DMS 273 (cell line): ENCODE data around the gene TXNRD1.
A peak's percentile ranks its signal among the peaks of the same experiment; 100 is the strongest.
"Not testable (repeated sequence)": the region's sequence is repeated elsewhere in the genome, so short reads cannot be mapped to it uniquely, and the experiment has no call there.

Experiments used
- DNase-seq: peaks from one replicate; lab custom pipeline; 2025; ENCODE audit not compliant: unreplicated experiment; lab: John Stamatoyannopoulos, UW

The TXNRD1 gene

DNA sequence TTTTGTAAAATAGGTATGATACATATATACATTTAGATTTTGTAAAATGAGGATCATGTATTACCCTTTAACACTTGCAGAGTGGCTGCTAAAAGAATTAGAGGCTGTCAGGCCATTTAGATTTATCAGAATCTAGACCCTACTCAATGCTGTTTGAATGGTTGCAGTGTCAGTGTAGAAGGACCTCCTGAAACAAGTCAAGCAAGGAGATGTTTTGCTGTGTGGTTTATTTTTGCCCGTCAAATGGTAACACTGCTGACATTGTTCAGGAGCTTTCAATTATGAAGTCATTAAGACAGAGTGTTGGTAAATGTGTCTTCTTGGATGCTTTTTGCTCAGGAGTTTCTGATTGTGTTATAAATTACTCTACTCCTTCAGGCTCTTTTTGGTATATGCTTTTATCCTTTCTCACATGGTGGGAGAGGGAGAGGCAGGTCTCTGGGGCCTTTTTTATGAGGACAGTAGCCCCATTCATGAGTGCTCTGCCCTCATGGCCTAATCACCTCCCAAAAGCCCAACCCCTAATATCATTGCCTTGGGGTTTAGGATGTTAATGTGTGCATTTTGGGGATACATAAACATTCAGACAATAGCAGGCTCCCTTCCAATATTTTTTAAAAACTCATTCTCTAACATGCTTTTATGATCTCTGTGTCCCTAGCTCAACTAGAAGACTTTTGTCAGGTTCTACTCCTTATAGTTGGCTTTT lies 104.5 kb downstream of the TXNRD1 start:
- no peak for DNase-seq

DNA sequence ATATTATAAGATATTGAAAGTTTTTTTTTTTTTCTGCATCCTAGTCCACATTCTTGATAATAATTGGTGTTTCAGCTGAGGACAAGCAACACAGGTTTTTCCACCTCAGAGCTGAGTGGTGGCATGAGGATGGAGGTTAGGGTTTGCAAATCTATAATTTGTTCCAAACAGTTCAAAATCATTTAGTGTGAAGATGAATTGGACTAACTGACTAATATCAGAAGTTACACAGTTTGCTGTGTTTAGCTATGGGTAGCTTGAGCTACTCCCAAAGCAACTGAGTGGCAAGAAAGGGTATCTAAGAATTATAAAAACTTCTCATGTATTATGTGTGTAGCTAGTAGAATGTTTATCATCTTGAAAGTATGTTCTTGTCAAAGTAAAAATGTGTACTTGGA lies 105.0 kb downstream of the TXNRD1 start:
- no peak for DNase-seq

DNA sequence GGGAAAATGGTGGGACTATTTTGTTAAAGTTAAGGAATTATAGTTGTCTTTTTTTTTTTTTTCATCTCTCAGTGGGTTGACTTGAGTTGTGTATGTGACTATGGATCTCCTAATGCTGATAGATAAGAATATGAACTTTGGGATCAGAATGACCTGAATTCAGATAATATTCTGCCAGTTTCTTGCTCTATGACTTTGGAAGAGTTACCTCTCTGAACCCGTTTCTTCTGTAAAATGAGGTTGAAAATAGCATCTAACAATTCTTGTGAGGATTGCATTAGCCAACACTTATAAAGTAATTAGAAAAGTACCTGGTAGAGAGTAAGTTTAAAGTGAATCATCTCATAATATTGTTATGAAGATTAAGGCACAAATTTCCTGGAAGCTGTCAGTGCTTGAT lies 106.4 kb downstream of the TXNRD1 start:
- no peak for DNase-seq

DNA sequence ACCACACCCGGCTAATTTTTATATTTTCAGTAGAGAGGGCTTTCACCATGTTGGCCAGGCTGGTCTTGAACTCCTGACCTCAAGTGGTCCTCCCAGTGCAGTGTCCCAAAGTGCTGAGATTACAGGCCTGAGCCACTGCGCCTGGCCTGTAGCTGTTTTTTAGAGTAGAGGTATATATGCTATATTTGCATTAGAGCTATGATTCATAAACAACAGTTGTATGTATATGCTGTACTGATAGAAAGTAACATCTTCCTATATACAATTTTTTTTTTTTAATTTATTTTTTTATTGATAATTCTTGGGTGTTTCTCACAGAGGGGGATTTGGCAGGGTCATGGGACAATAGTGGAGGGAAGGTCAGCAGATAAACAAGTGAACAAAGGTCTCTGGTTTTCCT lies 107.0 kb downstream of the TXNRD1 start:
- DNase-seq = not testable (repeated sequence)

DNA sequence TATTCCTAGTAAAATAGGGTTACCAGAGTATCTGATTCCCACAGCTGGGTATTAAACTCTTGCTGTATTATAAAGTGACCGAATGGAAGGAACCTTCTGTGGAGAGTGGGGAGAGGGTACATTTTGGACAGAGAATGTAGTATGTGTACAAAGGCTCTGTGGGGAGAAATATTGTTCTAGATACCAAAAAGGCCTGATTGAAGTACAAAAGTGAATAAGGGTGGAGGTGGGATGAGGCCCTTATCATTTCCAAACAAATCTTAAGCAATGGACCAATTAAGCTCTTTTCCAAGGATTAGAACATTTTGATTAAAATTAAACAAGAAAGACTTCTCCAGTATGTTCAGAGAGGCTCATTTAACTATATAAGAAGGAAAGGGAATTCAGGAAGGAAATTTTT lies 108.3 kb downstream of the TXNRD1 start:
- DNase-seq = no peak

DNA sequence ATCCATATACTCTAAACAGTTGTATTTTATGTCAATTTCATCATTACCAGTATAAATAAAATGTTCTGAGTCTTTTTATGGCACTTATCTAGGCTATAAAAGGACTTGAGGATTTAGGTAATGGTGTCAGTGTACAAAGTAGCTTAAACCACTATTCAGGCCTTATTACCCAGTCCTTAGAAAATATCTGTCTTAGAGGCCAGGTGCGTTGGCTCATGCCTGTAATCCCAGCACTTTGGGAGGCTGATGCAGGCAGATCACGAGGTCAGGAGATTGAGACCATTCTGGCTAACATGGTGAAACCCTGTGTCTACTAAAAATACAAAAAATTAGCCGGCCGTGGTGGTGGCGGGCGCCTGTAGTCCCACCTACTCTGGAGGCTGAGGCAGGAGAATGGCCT lies 112.7 kb downstream of the TXNRD1 start:
- DNase-seq = not testable (repeated sequence)

DNA sequence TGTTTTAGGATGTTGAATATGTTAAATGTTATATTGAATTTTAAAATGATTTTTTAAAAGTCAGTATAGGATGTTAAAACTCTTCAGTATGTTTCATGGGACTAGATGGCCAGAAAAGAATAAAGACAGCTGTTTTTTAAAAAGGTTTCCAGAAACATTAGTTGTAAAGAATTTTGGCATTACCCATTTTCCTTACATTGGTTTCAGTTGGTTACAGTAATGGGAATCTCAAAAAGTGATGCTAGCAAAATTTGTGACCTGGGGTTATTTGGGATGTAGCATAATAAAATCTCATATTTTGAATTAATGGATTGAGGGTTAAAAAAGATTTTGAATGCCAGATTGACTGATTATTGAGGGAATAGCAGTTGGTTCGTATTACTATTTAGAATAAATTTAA lies 113.2 kb downstream of the TXNRD1 start:
- DNase-seq = no peak

DNA sequence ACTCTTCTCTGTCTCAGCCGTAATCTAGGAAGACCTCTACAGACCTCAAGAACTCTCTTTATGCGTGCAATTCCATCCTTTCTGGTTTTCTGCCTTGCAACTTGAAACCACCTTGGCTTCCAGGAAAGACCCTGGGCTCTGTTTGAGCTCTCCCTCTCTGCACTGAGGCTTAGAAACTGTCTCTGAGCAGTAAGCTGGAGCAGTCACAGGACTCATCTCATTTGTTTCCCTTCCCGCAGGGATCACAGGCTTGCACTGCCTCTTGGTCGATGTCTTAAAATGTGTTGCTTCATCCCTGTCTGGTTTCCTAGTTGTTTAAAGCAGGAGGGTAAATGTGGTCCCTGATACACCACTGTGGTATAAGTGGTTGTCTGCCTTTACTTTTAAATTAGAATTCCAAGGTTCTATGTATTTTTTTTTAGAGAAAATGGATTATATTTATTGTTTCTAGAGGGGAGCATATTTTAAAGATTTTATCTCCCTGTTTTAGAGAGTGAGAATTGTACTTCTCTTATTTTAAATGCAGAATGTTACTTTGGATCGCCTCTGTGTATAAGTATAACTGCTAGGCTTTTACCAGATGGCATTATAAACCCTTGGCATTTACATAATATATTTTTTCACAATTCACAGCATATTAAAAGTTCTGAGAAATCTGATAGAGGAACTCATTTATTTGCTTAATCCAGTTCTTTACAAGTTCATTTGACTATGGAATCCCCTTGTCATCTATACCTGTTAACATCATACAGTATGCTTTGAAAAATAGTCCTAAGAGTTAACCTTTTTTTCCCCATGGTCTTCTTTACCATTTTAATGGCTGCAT lies 114.3 kb downstream of the TXNRD1 start:
- DNase-seq = no peak

DNA sequence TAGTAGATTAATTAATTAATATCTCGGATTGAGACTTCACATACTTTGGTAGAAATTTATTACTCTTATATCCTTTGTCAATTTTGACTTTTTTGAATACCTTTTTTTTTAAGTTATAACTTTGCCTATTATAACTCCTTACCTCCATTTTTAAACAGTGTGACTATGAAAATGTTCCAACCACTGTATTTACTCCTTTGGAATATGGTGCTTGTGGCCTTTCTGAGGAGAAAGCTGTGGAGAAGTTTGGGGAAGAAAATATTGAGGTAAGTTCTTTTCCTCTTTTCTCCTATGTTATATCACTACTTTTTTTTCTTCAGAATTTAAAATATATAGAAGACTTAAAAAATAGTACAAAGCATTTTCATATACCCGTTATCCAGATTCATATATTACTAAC lies 115.8 kb downstream of the TXNRD1 start:
- DNase-seq = no peak

DNA sequence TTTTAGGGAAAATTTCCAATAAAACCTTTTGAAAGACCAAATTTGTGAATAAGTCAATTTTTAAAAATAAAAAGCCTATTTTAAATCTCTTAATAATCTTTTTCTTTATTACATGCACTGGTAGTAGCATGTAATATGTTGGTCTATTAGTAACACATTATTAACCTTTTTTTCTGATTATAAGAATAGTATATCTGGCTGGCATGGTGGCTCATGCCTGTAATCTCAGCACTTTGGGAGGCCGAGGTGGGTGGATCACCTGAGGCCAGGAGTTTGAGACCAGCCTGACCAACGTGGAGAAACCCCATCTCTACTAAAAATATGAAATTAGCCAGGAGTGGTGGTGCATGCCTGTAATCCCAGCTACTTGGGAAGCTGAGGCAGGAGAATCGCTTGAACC lies 116.7 kb downstream of the TXNRD1 start:
- not testable (repeated sequence) for DNase-seq

DNA sequence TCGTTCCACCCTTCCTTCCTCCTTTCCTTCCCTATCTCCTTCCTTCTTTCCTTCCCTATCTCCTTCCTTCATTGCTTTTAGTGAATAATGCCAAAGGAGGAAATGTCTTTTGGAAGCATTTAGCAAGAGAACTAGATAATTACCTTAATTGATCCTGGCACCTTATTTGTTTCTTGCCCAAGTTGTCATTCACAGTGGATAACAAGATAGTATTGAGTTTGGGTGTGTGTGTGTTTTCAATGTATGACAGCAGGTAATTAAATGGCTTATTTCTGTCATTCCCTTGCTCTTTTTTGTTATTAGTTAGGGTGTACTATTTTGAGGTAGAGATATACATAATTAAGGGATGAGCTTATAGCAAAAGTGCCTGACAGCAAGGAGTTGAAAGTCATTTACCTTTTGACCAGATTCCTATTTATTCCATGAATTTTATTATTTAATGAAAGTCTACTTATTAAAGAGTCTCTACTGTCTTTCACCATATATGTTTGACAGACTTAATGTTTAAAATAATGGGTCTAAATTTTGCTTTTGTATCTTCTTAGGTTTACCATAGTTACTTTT lies 118.2 kb downstream of the TXNRD1 start:
- no peak for DNase-seq

DNA sequence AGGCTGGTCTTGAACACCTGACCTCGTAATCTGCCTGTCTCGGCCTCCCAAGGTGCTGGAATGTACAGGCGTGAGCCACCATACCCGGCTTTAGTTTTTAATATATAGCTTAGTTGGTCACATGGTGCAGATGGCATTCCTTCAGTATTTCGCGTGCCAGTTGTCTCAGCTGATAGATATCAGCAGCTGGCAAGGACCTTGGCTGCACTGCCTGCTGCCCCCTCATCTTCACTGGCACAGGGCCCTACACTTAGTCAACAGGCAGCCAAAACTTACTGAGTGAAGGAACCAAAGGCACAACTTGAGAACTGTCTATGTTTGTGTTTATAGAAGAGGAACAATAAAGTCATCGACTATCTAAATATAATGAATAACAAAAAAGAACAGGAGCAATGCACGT lies 119.0 kb downstream of the TXNRD1 start:
- DNase-seq = peak; percentile 50

DNA sequence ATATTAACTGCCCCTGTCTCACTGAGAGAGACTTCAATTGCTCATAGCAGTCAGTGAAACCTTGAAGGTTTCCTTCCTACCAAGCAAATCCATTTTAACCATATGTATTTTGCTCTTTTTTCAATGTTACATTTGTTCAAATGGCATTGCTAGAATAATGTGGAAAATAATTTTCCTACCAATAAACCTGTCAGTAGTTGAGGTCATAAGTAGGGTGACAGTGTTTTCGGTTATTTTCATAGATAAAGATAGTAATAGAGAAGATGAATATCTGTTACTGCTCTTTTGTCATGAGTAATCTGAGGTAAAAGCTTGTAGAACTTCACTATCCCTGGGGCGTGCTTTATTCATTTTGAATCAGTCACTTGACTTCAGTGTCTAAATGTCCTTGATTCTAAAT lies 120.5 kb downstream of the TXNRD1 start:
- DNase-seq = no peak

DNA sequence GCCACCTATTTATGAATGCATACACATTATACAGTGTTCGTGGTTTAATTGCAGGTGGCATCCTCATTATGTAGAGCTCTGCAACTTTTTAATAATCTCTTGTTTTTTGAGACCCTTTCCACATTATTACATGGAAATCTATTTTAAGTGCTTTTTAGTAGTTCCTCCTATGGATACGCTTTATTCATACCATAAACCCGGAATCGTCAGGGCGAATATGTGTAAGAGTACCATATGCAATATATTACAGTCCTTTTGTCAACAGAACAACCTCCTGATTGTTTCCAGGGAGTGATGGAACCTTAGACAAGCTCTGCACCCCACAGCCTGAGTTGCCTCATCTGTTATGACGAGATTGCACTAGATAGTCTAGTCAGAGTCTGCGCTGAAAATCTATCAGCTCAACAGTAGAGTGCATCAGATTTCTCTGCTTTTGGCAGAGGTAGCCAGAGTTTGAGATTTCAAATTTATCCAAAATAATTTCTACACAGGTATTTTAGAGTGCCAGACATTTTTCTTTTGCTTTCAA lies 121.5 kb downstream of the TXNRD1 start:
- DNase-seq = no peak

DNA sequence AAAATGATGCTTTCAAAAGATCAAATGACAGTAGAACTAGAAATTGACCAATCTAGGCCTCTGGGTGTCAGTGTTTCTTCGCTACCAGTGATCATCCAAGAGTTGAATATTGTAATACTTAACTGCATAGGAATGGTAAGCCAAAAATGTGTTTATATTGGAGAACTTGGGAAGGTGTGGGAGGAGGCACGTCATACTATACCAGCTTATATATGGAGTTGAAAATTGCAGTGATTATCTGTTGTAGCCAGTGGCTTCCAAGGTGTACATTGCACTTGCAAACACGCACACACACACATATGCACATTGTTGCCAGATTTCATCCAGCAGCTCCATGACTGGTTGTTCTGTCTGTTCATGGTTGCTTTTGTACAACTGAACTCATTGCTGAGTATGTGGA lies 124.1 kb downstream of the TXNRD1 start:
- no peak for DNase-seq

DNA sequence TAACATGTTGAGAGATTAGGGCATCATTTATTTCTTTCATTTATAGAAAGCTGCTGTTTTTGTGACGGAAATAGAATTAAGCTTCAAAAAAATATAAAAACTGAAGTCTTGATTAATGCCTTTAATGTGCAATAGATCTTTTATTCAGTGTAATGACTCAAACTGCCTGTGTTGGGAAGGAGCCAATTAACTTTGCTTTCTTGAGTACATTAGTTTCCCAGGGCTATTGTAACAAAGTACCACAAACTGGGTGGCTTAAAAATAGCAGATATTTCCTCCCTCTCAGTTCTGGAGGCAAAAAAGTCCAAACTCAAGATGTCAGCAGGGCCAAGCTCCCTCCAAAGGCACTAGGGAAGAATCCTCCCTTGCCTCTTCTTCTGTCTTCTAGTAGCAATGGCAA lies 124.6 kb downstream of the TXNRD1 start:
- no peak for DNase-seq

DNA sequence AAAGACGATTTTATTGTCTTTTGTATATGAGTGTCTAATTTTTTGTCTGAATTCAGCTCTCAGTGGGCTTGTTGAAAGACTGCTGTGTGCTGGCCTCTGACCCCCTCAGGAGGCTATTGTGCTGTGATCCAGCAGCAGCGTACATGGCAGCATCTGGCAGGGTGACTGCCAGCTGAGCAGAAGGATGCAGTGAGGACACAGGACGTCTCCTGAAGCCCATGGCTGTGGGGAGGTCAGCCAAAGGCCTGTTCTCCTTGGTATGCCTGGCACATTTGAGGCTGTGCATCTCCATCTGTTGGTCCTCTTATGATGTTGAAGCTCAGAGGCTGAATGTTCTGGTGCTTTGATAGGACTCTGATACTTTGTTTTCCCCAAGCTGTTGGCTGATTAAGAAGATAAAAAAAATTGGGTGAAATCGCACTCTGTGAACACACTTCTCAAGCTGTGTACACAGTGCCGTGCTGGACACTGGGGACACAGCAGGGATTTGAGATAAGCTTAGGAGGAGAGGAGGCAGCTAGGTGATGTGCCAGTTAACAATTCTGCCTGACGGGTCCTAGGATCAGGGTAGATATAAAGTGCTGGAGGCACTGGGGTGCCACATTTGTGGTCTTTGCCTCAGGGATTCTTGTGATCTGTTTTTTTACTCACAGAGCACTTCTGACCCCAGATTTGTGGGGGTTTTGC lies 125.5 kb downstream of the TXNRD1 start:
- no peak for DNase-seq

DNA sequence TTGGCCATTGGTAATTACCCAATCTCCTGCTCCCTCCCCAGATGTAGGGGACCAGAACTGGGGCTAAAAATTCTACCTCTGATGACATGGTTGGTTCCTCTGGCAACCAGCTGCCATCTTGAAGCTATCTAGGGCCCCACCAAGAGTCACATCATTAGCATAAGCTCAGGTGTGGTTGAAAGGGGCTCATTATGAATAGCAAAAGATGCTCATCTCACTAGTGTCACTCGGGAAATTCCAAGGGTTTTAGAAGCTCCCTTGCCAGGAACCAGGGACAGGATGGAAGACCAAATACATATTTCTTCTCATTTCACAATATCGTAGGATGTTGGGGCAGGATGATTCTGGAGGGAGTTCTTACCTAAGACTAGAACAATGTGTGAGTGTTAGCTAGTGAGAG lies 126.6 kb downstream of the TXNRD1 start:
- no peak for DNase-seq

DNA sequence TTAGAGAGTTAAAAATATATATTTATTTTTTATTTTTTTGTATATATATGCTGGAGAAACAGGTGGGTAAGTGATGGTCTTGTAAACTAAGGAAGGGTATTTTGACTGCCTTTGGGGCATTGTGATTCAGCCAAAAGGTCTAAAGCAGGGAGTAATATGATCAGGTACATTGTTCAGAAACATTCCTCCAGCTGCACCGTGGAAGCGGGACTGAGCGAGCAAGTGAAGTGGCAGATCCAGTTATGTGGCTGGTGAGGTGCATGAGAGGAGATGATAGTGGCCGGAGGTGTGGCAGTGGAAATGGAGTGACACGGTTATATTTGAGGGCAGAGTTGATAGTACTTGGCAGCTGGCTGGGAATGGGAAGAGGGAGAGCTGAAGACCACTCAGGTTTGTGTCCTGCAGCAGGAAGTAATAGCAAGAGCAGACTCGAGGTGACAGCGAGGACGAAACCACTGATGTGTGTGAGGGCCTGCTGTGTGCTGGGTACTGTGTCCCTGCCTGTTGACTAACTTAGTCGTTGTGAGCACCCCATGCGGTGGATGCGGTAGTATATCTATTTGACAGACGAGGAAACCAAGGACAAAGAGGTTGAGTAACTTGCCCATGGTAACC lies 127.2 kb downstream of the TXNRD1 start:
- no peak for DNase-seq

DNA sequence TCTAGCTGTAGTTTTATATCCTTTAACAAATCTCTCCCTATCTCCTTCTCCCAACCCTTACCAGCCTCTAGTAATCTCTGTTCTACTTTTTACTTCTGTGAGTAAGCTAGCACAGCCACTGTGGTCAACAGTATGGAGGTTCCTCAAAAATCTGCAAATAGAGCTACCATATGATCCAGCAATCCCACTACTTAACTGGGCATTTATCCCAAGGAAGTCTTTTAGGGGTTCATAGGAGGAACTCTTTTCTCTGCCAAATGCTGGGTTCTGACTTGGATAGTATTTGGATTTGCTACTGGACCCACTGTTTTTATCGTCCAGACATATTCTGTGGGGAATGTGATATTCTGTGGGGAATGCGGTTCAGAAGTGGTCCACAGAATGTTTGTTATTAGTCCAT lies 129.1 kb downstream of the TXNRD1 start:
- DNase-seq = no peak
